ENCODE measurements around the gene VEZT. TPM values are rescaled to one million over a fixed set of nuclear protein-coding genes. Genes with fewer than 3 reads are reported as not detected.

The VEZT gene
- total and polyA plus RNA-seq, 8 donors, result 14.9 to 44.5 (median 30.0) TPM

- H3K9me3 ChIP-seq, result no peaks in the 10 kb centered on the region
- no peak for DNase-seq
- intact Hi-C loops (cut with DNase I), result loop anchor here in 1 of 3 donors (10.0 kb wide), 1 partner anchor 111 kb away; no protein-coding TSS in a partner anchor
- TF ChIP-seq CTCF (IDR thresholded peaks at IDR 0.05), result no peak
- 97 to 100% methylated on average over 1 of the region's 1 CpG for WGBS, 2 donors
- H3K27ac ChIP-seq, result no peak overlapping the region
- FAIRE-seq, result no peak
- no peak for ATAC-seq
- no peak overlapping the region for H3K4me3 ChIP-seq
- no peaks in the 10 kb centered on the region for H3K36me3 ChIP-seq
- no peaks in the 10 kb centered on the region for H3K27me3 ChIP-seq
- peaks cover 0 to 4% (median 0%) of the 10 kb centered on the region in 3 donors for H3K4me1 ChIP-seq
These were observed 8.1 kb downstream of the VEZT start for GRCh38 chr12:95225645-95226212.

- H3K4me1 ChIP-seq, result peaks cover 0 to under 1% (median 0%) of the 10 kb centered on the region in 3 donors
These were observed 10.3 kb downstream of the VEZT start for GRCh38 chr12:95227818-95228356.

GRCh38 chr12:95228617-95229016, 11.0 kb downstream of the VEZT start:
- ATAC-seq, result no peak
- WGBS, 2 donors, result 93 to 100% methylated on average over 2 of the region's 2 CpGs
- intact Hi-C loops (cut with DNase I), result loop anchor here in 1 of 3 donors (10.0 kb wide), 1 partner anchor 114 kb away; no protein-coding TSS in a partner anchor
- Histone ChIP-seq H3K27me3 (no peaks in the 10 kb centered on the region), H3K27ac (no peak overlapping the region), H3K4me1 (no peaks in the 10 kb centered on the region), H3K4me3 (no peak overlapping the region), H3K36me3 (no peaks in the 10 kb centered on the region), H3K9me3 (no peaks in the 10 kb centered on the region)
- no peak for TF ChIP-seq CTCF (IDR thresholded peaks at IDR 0.05)
- DNase-seq, result no peak
- no peak for FAIRE-seq

More at GRCh38 chr12:95227818-95228356, 10.3 kb downstream of the VEZT start:
- Histone ChIP-seq H3K9me3 (no peaks in the 10 kb centered on the region), H3K27me3 (no peaks in the 10 kb centered on the region), H3K4me3 (no peak overlapping the region), H3K27ac (no peak overlapping the region), H3K36me3 (no peaks in the 10 kb centered on the region)
- intact Hi-C loops (cut with DNase I), result loop anchor here in 1 of 3 donors (10.0 kb wide), 1 partner anchor 113 kb away; no protein-coding TSS in a partner anchor
- no peak for ATAC-seq
- DNase-seq, result no peak
- WGBS, 2 donors, result 71 to 75% methylated on average over 3 of the region's 3 CpGs
- FAIRE-seq, result no peak
- no peak for TF ChIP-seq CTCF (IDR thresholded peaks at IDR 0.05)

GRCh38 chr12:95229636-95230035, 12.0 kb downstream of the VEZT start:
- ATAC-seq, result no peak
- H3K27ac ChIP-seq, result no peak overlapping the region
- H3K4me3 ChIP-seq, result no peak overlapping the region
- no peaks in the 10 kb centered on the region for H3K4me1 ChIP-seq
- TF ChIP-seq CTCF (IDR thresholded peaks at IDR 0.05), result no peak
- WGBS, 2 donors, result 93 to 94% methylated on average over 7 of the region's 7 CpGs
- DNase-seq, result no peak
- no peaks in the 10 kb centered on the region for H3K36me3 ChIP-seq
- H3K9me3 ChIP-seq, result no peaks in the 10 kb centered on the region
- no peak for FAIRE-seq
- H3K27me3 ChIP-seq, result no peaks in the 10 kb centered on the region
- intact Hi-C loops (cut with DNase I), result loop anchor here in 1 of 3 donors (10.0 kb wide), 1 partner anchor 115 kb away; no protein-coding TSS in a partner anchor

GRCh38 chr12:95230313-95230712, 12.7 kb downstream of the VEZT start:
- no peak for FAIRE-seq
- Histone ChIP-seq H3K27ac (no peak overlapping the region), H3K4me3 (no peak overlapping the region), H3K36me3 (no peaks in the 10 kb centered on the region), H3K9me3 (no peaks in the 10 kb centered on the region), H3K4me1 (no peaks in the 10 kb centered on the region), H3K27me3 (no peaks in the 10 kb centered on the region)
- TF ChIP-seq CTCF (IDR thresholded peaks at IDR 0.05), result no peak
- no peak for ATAC-seq
- DNase-seq, result no peak
- intact Hi-C loops (cut with DNase I), result no loop called here
